Left lung (tissue), 10 donors: ENCODE measurements around the gene TAS1R3. TPM values are rescaled to one million over a fixed set of nuclear protein-coding genes. Genes with fewer than 3 reads are reported as not detected.

Source experiments
- ATAC-seq: fragments of 200-7000 bp; cut with Tn5 transposase; one replicate; pipeline ENCODE4 v1.9.1; 2020; ENCODE audit warnings: moderate library complexity
- DNase-seq, 4 donors: peaks; one replicate each; pipeline ENCODE4 v3.0.0-alpha.2; 2013 to 2020
- H3K27ac ChIP-seq, 2 donors: fragments of 200-600 bp; sonication (generic) in 1 of 2; one replicate each; pipeline versions ENCODE4 v1.5.0 to v1.8.0; 2020 to 2021
- H3K27me3 ChIP-seq, 2 donors: fragments of 200-600 bp; sonication (generic) in 1 of 2; one replicate each; pipeline versions ENCODE4 v1.5.0 to v1.8.0; 2020 to 2021
- H3K36me3 ChIP-seq, 2 donors: fragments of 200-600 bp; sonication (generic) in 1 of 2; one replicate each; pipeline versions ENCODE4 v1.5.0 to v1.8.0; 2020 to 2021
- H3K4me1 ChIP-seq, 2 donors: fragments of 200-600 bp; one replicate each; pipeline ENCODE4 v1.8.0; 2021
- H3K4me3 ChIP-seq, 2 donors: fragments of 200-600 bp; sonication (generic) in 1 of 2; one replicate each; pipeline versions ENCODE4 v1.5.0 to v1.8.0; 2020 to 2021; ENCODE audit warnings: mild to moderate bottlenecking in 1 of 2
- H3K9me3 ChIP-seq, 2 donors: fragments of 200-600 bp; sonication (generic) in 1 of 2; one replicate each; pipeline versions ENCODE4 v1.5.0 to v1.8.0; 2020 to 2021
- CTCF ChIP-seq, 2 donors: fragments of 200-600 bp; sonication (generic) in 1 of 2; IDR thresholded peaks; one replicate each; pipeline versions ENCODE4 v1.5.0 to v1.8.0; 2021; ENCODE audit warnings: antibody characterized with exemption in 2 of 2
- intact Hi-C, 2 donors: fragments of 100-400 bp; cut with DNase I; formaldehyde crosslinking; loops; one replicate each; pipeline versions ENCODE4 v1.11.2 to v1.14.2; 2022
- polyA plus RNA-seq, 6 donors: library from polyadenylated mRNA; unstranded; fragments of 120-200 nt; gene quantifications; one replicate each; pipeline ENCODE4 v1.2.1, GENCODE V29; 2013; ENCODE audit not compliant: insufficient read length in 6 of 6
- total RNA-seq, 2 donors: library from RNA; stranded (reverse); fragmentation: NEBNext Ultra II Directional; extraction: Animal tissue kit (Norgen Biotek cat#: 25700); gene quantifications; one replicate each; pipeline ENCODE4 v1.2.1, GENCODE V29; 2021
- donor health status: DM: no; HTN: yes; CAD: no.
- donor health status: DM: no; HTN: no; CAD: no.

Gene TAS1R3
- total and polyA plus RNA-seq, 8 donors, result 0.20 to 0.75 (median 0.34) TPM

- H3K4me3 ChIP-seq, result peak overlapping the region; percentile 97 to 100
- peaks cover 0 to 39% of the 10 kb centered on the region in 2 donors for H3K36me3 ChIP-seq
- ATAC-seq (peak; percentile 40), DNase-seq (no peak)
- no peaks in the 10 kb centered on the region for H3K27me3 ChIP-seq
- intact Hi-C loops, result no loop called here
- no peaks in the 10 kb centered on the region for H3K9me3 ChIP-seq
- TF ChIP-seq CTCF (IDR thresholded peaks at IDR 0.05), result no peak
- peaks cover 12 to 46% of the 10 kb centered on the region in 2 donors for H3K4me1 ChIP-seq
- H3K27ac ChIP-seq, result peak overlapping the region; percentile 82 to 86
Measured at GRCh38 chr1:1325288-1326074, 5.6 kb upstream of the TAS1R3 start.

- Histone ChIP-seq H3K4me3 (peak overlapping the region in 1 of 2 donors; percentile 97), H3K36me3 (peaks cover 0 to 32% of the 10 kb centered on the region in 2 donors), H3K9me3 (no peaks in the 10 kb centered on the region), H3K4me1 (peaks cover 12 to 46% of the 10 kb centered on the region in 2 donors), H3K27ac (peak overlapping the region in 1 of 2 donors; percentile 86), H3K27me3 (no peaks in the 10 kb centered on the region)
- no peak for TF ChIP-seq CTCF (IDR thresholded peaks at IDR 0.05)
- ATAC-seq (no peak), DNase-seq (no peak)
- intact Hi-C loops, result no loop called here
Measured at GRCh38 chr1:1326075-1326605, 4.9 kb upstream of the TAS1R3 start.

- H3K27me3 ChIP-seq, result no peaks in the 10 kb centered on the region
- no peak overlapping the region for H3K27ac ChIP-seq
- no peak for ATAC-seq
- H3K36me3 ChIP-seq, result peaks cover 0 to 26% of the 10 kb centered on the region in 2 donors
- intact Hi-C loops, result no loop called here
- no peak for TF ChIP-seq CTCF (IDR thresholded peaks at IDR 0.05)
- DNase-seq, result no peak
- no peaks in the 10 kb centered on the region for H3K9me3 ChIP-seq
- H3K4me1 ChIP-seq, result peaks cover 12 to 40% of the 10 kb centered on the region in 2 donors
- no peak overlapping the region for H3K4me3 ChIP-seq
Measured at GRCh38 chr1:1327291-1327690, 3.8 kb upstream of the TAS1R3 start.

- H3K9me3 ChIP-seq, result no peaks in the 10 kb centered on the region
- peaks cover 0 to 26% of the 10 kb centered on the region in 2 donors for H3K36me3 ChIP-seq
- TF ChIP-seq CTCF (IDR thresholded peaks at IDR 0.05), result no peak
- no peaks in the 10 kb centered on the region for H3K27me3 ChIP-seq
- intact Hi-C loops, result no loop called here
- H3K4me3 ChIP-seq, result no peak overlapping the region
- H3K27ac ChIP-seq, result no peak overlapping the region
- H3K4me1 ChIP-seq, result peaks cover 12 to 34% of the 10 kb centered on the region in 2 donors
- ATAC-seq (no peak), DNase-seq (no peak)
Measured at GRCh38 chr1:1328254-1328653, 2.8 kb upstream of the TAS1R3 start.
